Progenitor cell of endocrine pancreas (in vitro differentiated cells): ENCODE results near the gene LIMS1. TPM values are rescaled to one million over a fixed set of nuclear protein-coding genes. Genes with fewer than 3 reads are reported as not detected.
A peak's percentile ranks its signal among the peaks of the same experiment; 100 is the strongest.

ENCODE experiments used
- DNase-seq: peaks from one replicate; pipeline ENCODE4 v3.0.0; 2021; ENCODE audit warnings: low spot score; ENCODE audit not compliant: unreplicated experiment
- H3K27ac Mint-ChIP-seq: 2 replicates; pipeline ENCODE4 v1.8.0; 2021; ENCODE audit warnings: mild to moderate bottlenecking, moderate library complexity, mixed read lengths
- H3K27me3 Mint-ChIP-seq: 2 replicates; pipeline ENCODE4 v1.8.0; 2021; ENCODE audit warnings: mixed read lengths
- H3K36me3 Mint-ChIP-seq: 2 replicates; pipeline ENCODE4 v1.8.0; 2022; ENCODE audit warnings: mixed read lengths; ENCODE audit not compliant: insufficient read depth
- H3K4me1 Mint-ChIP-seq: 2 replicates; pipeline ENCODE4 v1.8.0; 2021; ENCODE audit warnings: low read depth, mixed read lengths
- H3K4me3 Mint-ChIP-seq: 2 replicates; pipeline ENCODE4 v1.8.0; 2021; ENCODE audit warnings: low read depth, mild to moderate bottlenecking, moderate library complexity, mixed read lengths
- H3K9me3 Mint-ChIP-seq: 2 replicates; pipeline ENCODE4 v1.8.0; 2021; ENCODE audit warnings: low read depth, mixed read lengths
- CTCF ChIP-seq: fragments of 200-600 bp; sonication (generic); IDR thresholded peaks from one replicate; pipeline ENCODE4 v1.5.0; 2021; ENCODE audit warnings: antibody characterized with exemption, mild to moderate bottlenecking; ENCODE audit not compliant: unreplicated experiment
- total RNA-seq: library from RNA; stranded (reverse); gene quantifications from 2 replicates; pipeline ENCODE4 v1.2.1, GENCODE V29; 2021

Gene LIMS1
- total RNA-seq, 1 donor from 2014 or later = 37.7 TPM

GRCh38 chr2:108547606-108548005 lies 13.3 kb downstream of the LIMS1 start:
- Mint-ChIP-seq H3K27ac (no peak overlapping the region), H3K36me3 (peaks cover 3% of the 10 kb centered on the region), H3K4me3 (no peak overlapping the region), H3K4me1 (peaks cover 10% of the 10 kb centered on the region), H3K9me3 (peaks cover 3% of the 10 kb centered on the region), H3K27me3 (no peaks in the 10 kb centered on the region)
- DNase-seq = no peak
- TF ChIP-seq CTCF = no peak

- no peak for TF ChIP-seq CTCF
- Mint-ChIP-seq H3K9me3 (peaks cover 3% of the 10 kb centered on the region), H3K4me1 (peaks cover 10% of the 10 kb centered on the region), H3K27me3 (no peaks in the 10 kb centered on the region), H3K36me3 (peaks cover 3% of the 10 kb centered on the region), H3K4me3 (no peak overlapping the region), H3K27ac (no peak overlapping the region)
- no peak for DNase-seq
These were observed 14.1 kb downstream of the LIMS1 start for GRCh38 chr2:108548208-108549003.

GRCh38 chr2:108552566-108552965 lies 18.3 kb downstream of the LIMS1 start:
- TF ChIP-seq CTCF = no peak
- peaks cover 16% of the 10 kb centered on the region for H3K4me1 Mint-ChIP-seq

GRCh38 chr2:108553209-108553919 lies 19.1 kb downstream of the LIMS1 start:
- H3K36me3 Mint-ChIP-seq = no peaks in the 10 kb centered on the region
- peak overlapping the region; percentile 69 for H3K27ac Mint-ChIP-seq
- H3K4me1 Mint-ChIP-seq = peaks cover 10% of the 10 kb centered on the region
- no peaks in the 10 kb centered on the region for H3K27me3 Mint-ChIP-seq
- H3K9me3 Mint-ChIP-seq = no peaks in the 10 kb centered on the region
- no peak for TF ChIP-seq CTCF
- no peak for DNase-seq
- H3K4me3 Mint-ChIP-seq = no peak overlapping the region

More at GRCh38 chr2:108552566-108552965, 18.3 kb downstream of the LIMS1 start:
- Mint-ChIP-seq H3K36me3 (no peaks in the 10 kb centered on the region), H3K4me3 (no peak overlapping the region), H3K9me3 (no peaks in the 10 kb centered on the region), H3K27me3 (no peaks in the 10 kb centered on the region), H3K27ac (no peak overlapping the region)
- no peak for DNase-seq

- Mint-ChIP-seq H3K9me3 (no peaks in the 10 kb centered on the region), H3K4me1 (peaks cover 8% of the 10 kb centered on the region), H3K27ac (no peak overlapping the region), H3K36me3 (no peaks in the 10 kb centered on the region), H3K4me3 (no peak overlapping the region), H3K27me3 (no peaks in the 10 kb centered on the region)
- no peak for DNase-seq
- no peak for TF ChIP-seq CTCF
These were observed 20.3 kb downstream of the LIMS1 start for GRCh38 chr2:108554528-108554927.
